Naive B cell (primary cell): Measurements from ENCODE around the gene SRPRA. TPM values are rescaled to one million over a fixed set of nuclear protein-coding genes. Genes with fewer than 3 reads are reported as not detected.

Experiments
- ATAC-seq, 2 donors: fragments of 150-1000 bp; cut with Tn5 transposase; 2 replicates each; pipeline ENCODE4 v1.10.0; 2021; ENCODE audit warnings: low read depth in 2 of 2, mild to moderate bottlenecking in 2 of 2, moderate library complexity in 2 of 2
- DNase-seq: peaks from one replicate; pipeline ENCODE4 v3.0.0; 2022
- H3K27ac Mint-ChIP-seq, 6 donors: one replicate each; pipeline ENCODE4 v1.8.0; 2020 to 2022; ENCODE audit warnings: mild to moderate bottlenecking in 6 of 6, mixed read lengths in 6 of 6, moderate library complexity in 5 of 6, inconsistent platforms in 2 of 6
- H3K27me3 Mint-ChIP-seq, 3 donors: one replicate each; pipeline ENCODE4 v1.8.0; 2021 to 2022; ENCODE audit warnings: mixed read lengths in 3 of 3, mild to moderate bottlenecking in 1 of 3
- H3K36me3 Mint-ChIP-seq, 2 donors: one replicate each; pipeline ENCODE4 v1.8.0; 2020 to 2022; ENCODE audit warnings: mixed read lengths in 2 of 2, inconsistent platforms in 1 of 2, mild to moderate bottlenecking in 1 of 2
- H3K4me1 Mint-ChIP-seq, 3 donors: one replicate each; pipeline ENCODE4 v1.8.0; 2020 to 2022; ENCODE audit warnings: mixed read lengths in 3 of 3, inconsistent platforms in 1 of 3, mild to moderate bottlenecking in 1 of 3, moderate library complexity in 1 of 3
- H3K4me3 Mint-ChIP-seq, 8 donors: one replicate each; pipeline ENCODE4 v1.8.0; 2020 to 2022; ENCODE audit warnings: mild to moderate bottlenecking in 8 of 8, mixed read lengths in 8 of 8, moderate library complexity in 8 of 8, inconsistent platforms in 2 of 8
- H3K9me3 Mint-ChIP-seq, 7 donors: one replicate each; pipeline ENCODE4 v1.8.0; 2020 to 2022; ENCODE audit warnings: mixed read lengths in 7 of 7, mild to moderate bottlenecking in 5 of 7, inconsistent platforms in 2 of 7, moderate library complexity in 1 of 7
- polyA plus RNA-seq, 6 donors: library from polyadenylated mRNA; unstranded; fragments of 300-500 nt; fragmentation: Illumina TruSeq; gene quantifications; one replicate each; pipeline ENCODE4 v1.2.3, GENCODE V29; 2021; ENCODE audit warnings: low read depth in 6 of 6

The SRPRA gene
- polyA plus RNA-seq, 6 donors from 2014 or later, result 55.5 to 102 (median 80.5) TPM

DNA sequence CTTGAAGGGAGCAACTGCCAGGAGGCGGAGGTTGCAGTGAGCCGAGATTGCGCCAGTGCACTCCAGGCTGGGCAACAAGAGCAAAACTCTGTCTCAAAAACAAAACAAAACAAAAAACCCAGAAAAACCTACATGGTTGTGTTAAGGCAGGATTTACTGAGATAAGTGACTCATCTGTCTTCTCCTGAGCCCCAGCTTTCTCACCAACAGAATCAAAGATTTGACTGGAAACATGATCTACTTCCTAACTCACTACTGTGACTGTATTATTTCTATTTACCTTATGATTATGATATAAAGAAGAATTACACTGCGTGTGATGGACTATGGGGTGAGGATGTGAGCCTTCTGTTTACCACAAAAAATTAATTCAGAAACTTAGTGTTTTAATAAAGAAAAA, 35.3 kb downstream of the SRPRA start:
- H3K4me1 Mint-ChIP-seq, result no peaks in the 10 kb centered on the region
- no peak for ATAC-seq
- H3K4me3 Mint-ChIP-seq, result no peak overlapping the region
- H3K27me3 Mint-ChIP-seq, result no peaks in the 10 kb centered on the region
- H3K27ac Mint-ChIP-seq, result no peak overlapping the region
- peaks cover 0 to 8% of the 10 kb centered on the region in 2 donors for H3K36me3 Mint-ChIP-seq
- no peaks in the 10 kb centered on the region for H3K9me3 Mint-ChIP-seq
- no peak for DNase-seq

GRCh38 chr11:126232683-126233082, 36.0 kb downstream of the SRPRA start:
- no peak for DNase-seq
- H3K36me3 Mint-ChIP-seq, result peaks cover 0 to 8% of the 10 kb centered on the region in 2 donors
- H3K27ac Mint-ChIP-seq, result no peak overlapping the region
- no peaks in the 10 kb centered on the region for H3K27me3 Mint-ChIP-seq
- H3K4me1 Mint-ChIP-seq, result no peaks in the 10 kb centered on the region
- no peaks in the 10 kb centered on the region for H3K9me3 Mint-ChIP-seq
- no peak overlapping the region for H3K4me3 Mint-ChIP-seq
- no peak for ATAC-seq

DNA sequence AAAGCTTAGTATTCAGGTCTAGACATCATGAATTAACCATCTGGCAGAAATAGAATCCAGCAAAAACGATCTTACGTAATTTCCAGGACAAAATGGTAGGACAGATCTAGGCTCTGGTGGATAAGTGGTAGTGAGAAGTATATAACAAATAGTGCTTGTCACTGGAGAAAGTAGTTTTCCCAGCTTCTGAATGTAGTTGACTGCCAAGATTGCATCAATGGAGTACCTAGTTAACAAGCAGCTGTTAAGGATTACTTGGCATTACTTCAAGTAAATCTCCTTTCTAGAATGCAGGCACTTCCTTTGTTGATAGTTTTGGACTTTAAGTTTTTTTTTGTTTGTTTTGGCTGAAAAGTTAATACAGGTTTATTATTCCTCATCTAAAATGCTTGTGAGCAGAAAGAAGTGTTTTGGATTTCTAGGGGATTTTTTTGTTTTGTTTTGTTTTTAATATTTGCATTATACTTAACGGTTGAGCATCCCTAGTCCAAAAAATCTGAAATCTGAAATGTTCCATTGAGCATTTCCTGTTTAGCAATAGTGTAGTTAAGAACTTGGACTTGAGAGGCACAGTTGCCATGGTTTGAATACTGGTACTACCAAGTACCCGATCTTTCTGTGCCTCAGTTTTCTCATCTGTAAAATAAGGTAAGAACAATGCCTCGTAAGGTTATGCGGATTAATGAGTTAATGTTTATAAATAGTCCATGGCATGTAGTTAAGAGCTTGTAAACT, 36.8 kb downstream of the SRPRA start:
- no peaks in the 10 kb centered on the region for H3K4me1 Mint-ChIP-seq
- H3K27me3 Mint-ChIP-seq, result no peaks in the 10 kb centered on the region
- ATAC-seq (no peak), DNase-seq (no peak)
- no peak overlapping the region for H3K27ac Mint-ChIP-seq
- H3K4me3 Mint-ChIP-seq, result no peak overlapping the region
- H3K9me3 Mint-ChIP-seq, result no peaks in the 10 kb centered on the region
- peaks cover 0 to 8% of the 10 kb centered on the region in 2 donors for H3K36me3 Mint-ChIP-seq

DNA sequence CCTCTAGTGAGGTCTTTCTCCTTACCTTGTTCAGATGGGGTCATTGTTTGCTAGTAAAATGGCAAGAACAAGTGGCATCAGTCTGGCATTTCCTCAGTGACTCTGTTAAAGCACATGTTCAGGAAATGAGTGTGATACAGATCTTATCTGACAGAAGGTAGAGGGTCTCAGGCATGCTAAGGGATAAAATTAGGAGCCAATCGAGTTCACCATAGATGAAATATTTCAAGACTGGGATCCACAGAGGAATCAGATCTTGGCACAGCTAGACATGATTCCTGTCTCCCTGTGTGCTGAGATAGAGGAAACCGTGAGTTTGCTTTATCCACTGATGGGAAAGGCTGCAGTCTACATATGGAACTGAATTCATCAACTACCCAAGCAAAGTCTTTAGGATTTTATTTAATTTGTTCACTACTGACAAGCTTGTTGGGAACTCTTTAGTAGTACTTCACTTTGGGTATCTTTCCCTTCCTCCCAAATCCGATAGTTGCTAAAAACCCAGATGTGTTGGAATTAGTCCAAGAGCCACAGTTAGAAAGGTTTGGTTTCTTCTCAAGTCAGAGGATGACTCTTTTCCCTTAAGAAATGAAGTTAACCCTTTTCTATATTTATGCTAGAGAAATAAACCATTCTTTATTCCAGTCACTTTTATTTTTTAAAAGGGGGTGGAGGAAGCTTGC, 38.7 kb downstream of the SRPRA start:
- peaks cover 0 to 3% (median 0%) of the 10 kb centered on the region in 3 donors for H3K4me1 Mint-ChIP-seq
- no peaks in the 10 kb centered on the region for H3K36me3 Mint-ChIP-seq
- peaks cover 0 to 8% (median 0%) of the 10 kb centered on the region in 7 donors for H3K9me3 Mint-ChIP-seq
- ATAC-seq (no peak), DNase-seq (no peak)
- H3K27me3 Mint-ChIP-seq, result no peaks in the 10 kb centered on the region
- H3K27ac Mint-ChIP-seq, result no peak overlapping the region
- no peak overlapping the region for H3K4me3 Mint-ChIP-seq

GRCh38 chr11:126226334-126227084, 42.2 kb downstream of the SRPRA start:
- DNase-seq, result no peak
- Mint-ChIP-seq H3K36me3 (no peaks in the 10 kb centered on the region), H3K27me3 (no peaks in the 10 kb centered on the region), H3K4me3 (no peak overlapping the region), H3K4me1 (peaks cover 0 to 8% (median 4%) of the 10 kb centered on the region in 3 donors), H3K9me3 (peaks cover 0 to 8% (median 0%) of the 10 kb centered on the region in 7 donors), H3K27ac (no peak overlapping the region)
- ATAC-seq, result no peak

DNA sequence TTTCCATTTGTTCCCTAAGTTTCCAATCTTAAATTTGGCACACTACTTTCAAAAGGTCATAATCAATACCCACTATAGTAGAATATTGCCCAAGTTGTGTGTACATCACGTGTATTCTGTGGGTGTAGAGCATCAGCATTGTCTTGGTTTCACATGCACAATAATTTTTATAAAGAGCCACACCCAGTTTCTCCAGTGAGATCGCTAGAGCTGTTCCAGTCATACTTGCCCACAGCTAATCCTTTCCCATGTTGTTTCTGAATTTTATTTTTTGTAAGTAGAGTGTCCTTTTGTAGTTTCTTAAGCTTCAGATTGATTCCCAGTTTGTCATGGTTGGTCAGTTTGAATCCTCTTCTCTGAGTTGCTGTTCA, 43.4 kb downstream of the SRPRA start:
- Mint-ChIP-seq H3K27me3 (no peaks in the 10 kb centered on the region), H3K4me1 (peaks cover 0 to 8% (median 6%) of the 10 kb centered on the region in 3 donors), H3K9me3 (peaks cover 0 to 8% (median 0%) of the 10 kb centered on the region in 7 donors), H3K36me3 (no peaks in the 10 kb centered on the region), H3K4me3 (no peak overlapping the region), H3K27ac (peak overlapping the region in 2 of 6 donors; percentile 28 to 59)
- no peak for ATAC-seq
- no peak for DNase-seq

GRCh38 chr11:126224647-126225294, 43.9 kb downstream of the SRPRA start:
- no peak overlapping the region for H3K27ac Mint-ChIP-seq
- DNase-seq, result no peak
- H3K4me3 Mint-ChIP-seq, result no peak overlapping the region
- H3K4me1 Mint-ChIP-seq, result peaks cover 0 to 9% (median 8%) of the 10 kb centered on the region in 3 donors
- no peak for ATAC-seq
- H3K9me3 Mint-ChIP-seq, result peaks cover 0 to 8% (median 0%) of the 10 kb centered on the region in 7 donors
- H3K27me3 Mint-ChIP-seq, result no peaks in the 10 kb centered on the region
- no peaks in the 10 kb centered on the region for H3K36me3 Mint-ChIP-seq

- Mint-ChIP-seq H3K4me1 (peaks cover 24 to 42% (median 26%) of the 10 kb centered on the region in 3 donors), H3K27me3 (no peaks in the 10 kb centered on the region), H3K4me3 (no peak overlapping the region), H3K27ac (no peak overlapping the region), H3K36me3 (no peaks in the 10 kb centered on the region), H3K9me3 (no peaks in the 10 kb centered on the region)
- DNase-seq (no peak), ATAC-seq (no peak)
These were observed 49.1 kb downstream of the SRPRA start for GRCh38 chr11:126219547-126219946.

- Mint-ChIP-seq H3K27ac (peak overlapping the region in 2 of 6 donors; percentile 1 to 23), H3K9me3 (no peaks in the 10 kb centered on the region), H3K36me3 (no peaks in the 10 kb centered on the region), H3K4me3 (peak overlapping the region in 3 of 8 donors; percentile 4 to 45 (median 30)), H3K4me1 (peaks cover 33 to 53% (median 34%) of the 10 kb centered on the region in 3 donors), H3K27me3 (no peaks in the 10 kb centered on the region)
- DNase-seq, result no peak
- ATAC-seq, result no peak
These were observed 51.2 kb downstream of the SRPRA start for GRCh38 chr11:126217491-126217890.

- H3K4me1 Mint-ChIP-seq, result peaks cover 38 to 59% (median 41%) of the 10 kb centered on the region in 3 donors
- ATAC-seq (no peak), DNase-seq (no peak)
- H3K27ac Mint-ChIP-seq, result peak overlapping the region in 1 of 6 donors; percentile 60
- H3K27me3 Mint-ChIP-seq, result no peaks in the 10 kb centered on the region
- H3K4me3 Mint-ChIP-seq, result peak overlapping the region in 1 of 8 donors; percentile 45
- no peaks in the 10 kb centered on the region for H3K9me3 Mint-ChIP-seq
- no peaks in the 10 kb centered on the region for H3K36me3 Mint-ChIP-seq
These were observed 52.0 kb downstream of the SRPRA start for GRCh38 chr11:126216526-126217305.

DNA sequence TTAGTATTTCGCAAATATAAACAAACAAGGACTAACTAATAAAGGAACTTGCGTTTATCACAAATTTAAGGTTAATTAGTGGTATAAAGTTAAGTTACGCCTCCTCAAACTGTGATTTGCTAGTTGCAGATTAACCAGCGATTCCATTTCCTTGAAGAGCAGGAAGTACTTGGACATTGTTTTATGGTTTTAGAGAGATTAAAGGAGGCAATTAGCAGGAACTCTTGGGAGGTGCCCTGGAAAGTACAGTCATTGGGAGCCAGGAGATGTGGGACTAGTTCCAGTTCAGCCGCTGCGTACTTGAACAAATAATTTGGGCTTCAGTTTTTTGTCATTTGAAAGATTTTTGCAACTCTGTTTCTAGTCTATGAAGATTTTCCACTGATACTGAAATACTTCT, 53.9 kb downstream of the SRPRA start:
- H3K27me3 Mint-ChIP-seq, result no peaks in the 10 kb centered on the region
- no peak overlapping the region for H3K27ac Mint-ChIP-seq
- ATAC-seq (no peak), DNase-seq (no peak)
- H3K4me1 Mint-ChIP-seq, result peaks cover 53 to 69% (median 57%) of the 10 kb centered on the region in 3 donors
- peak overlapping the region in 1 of 8 donors; percentile 74 for H3K4me3 Mint-ChIP-seq
- H3K9me3 Mint-ChIP-seq, result no peaks in the 10 kb centered on the region
- H3K36me3 Mint-ChIP-seq, result no peaks in the 10 kb centered on the region

DNA sequence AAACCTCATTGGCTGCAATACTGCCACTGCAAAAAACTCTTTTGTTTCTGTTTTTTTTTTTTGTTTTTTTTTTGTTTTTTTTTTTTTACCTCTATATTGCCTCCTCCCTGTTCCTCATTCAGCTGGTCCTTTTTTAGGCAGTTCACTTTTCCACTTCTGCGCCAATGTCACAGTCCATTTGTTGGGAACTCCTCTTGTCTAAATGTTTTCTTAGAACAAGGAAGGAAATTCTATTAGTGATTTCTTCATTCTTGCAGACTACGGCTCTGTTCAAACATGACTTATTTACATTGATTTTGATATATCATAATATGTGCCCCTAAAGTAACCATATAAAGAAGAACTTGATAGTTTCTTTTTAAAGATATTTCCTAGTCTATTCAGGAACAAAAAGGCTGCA, 54.3 kb downstream of the SRPRA start:
- Mint-ChIP-seq H3K4me3 (peak overlapping the region in 3 of 8 donors; percentile 47 to 74 (median 57)), H3K36me3 (peaks cover 0 to under 1% of the 10 kb centered on the region in 2 donors), H3K27ac (peak overlapping the region in 2 of 6 donors; percentile 47 to 67), H3K9me3 (no peaks in the 10 kb centered on the region), H3K4me1 (peaks cover 53 to 69% (median 57%) of the 10 kb centered on the region in 3 donors), H3K27me3 (no peaks in the 10 kb centered on the region)
- ATAC-seq (no peak), DNase-seq (no peak)
